ENCODE measurements around the gene TXNDC2. TPM values are rescaled to one million over a fixed set of nuclear protein-coding genes. Genes with fewer than 3 reads are reported as not detected.

The TXNDC2 gene
- total RNA-seq, 3 donors from 2014 or later (not counting 1 experiment from before 2014, with no cell fraction given), result not detected

DNA sequence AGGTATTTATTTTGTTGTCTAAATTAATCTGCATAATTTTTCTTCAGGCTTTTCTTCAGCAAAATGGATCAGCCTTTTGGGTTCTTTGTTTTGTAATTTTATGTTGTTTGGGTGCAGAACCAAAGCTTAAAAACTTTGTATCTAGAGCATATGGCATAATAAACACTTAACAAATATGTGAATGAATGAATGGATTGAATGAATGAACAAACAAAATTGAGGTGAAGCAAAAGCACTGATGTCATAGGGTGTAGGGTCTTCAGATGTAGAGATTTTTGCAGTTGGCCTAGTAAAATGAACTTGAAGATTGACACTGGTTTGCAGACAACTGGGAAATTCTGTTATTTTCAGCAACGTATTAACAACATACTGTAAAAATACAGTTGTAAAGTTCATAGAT lies 45.4 kb downstream of the TXNDC2 start:
- Mint-ChIP-seq H3K36me3 (no peaks in the 10 kb centered on the region), H3K27ac (peak overlapping the region in 1 of 2 donors; percentile 30), H3K9me3 (no peaks in the 10 kb centered on the region), H3K4me3 (no peak overlapping the region), H3K4me1 (peaks cover 53 to 61% of the 10 kb centered on the region in 2 donors), H3K27me3 (ENCODE audit: low read depth in 2 of 2) (no peaks in the 10 kb centered on the region)
- whole genome bisulfite sequencing (ENCODE audit: insufficient coverage), result no CpG with 5 or more reads among the region's 1 CpG
- Histone ChIP-seq H3K4me3 (ENCODE audit: low read length) (no peak overlapping the region), H3K4me1 (ENCODE audit: control insufficient read depth, insufficient read depth, low read length) (no peaks in the 10 kb centered on the region), H3K9me3 (ENCODE audit: control insufficient read depth, insufficient read depth, low read length) (no peaks in the 10 kb centered on the region), H3K36me3 (ENCODE audit: control insufficient read depth, insufficient read depth, low read length) (peaks cover 13% of the 10 kb centered on the region), H3K27me3 (ENCODE audit: control insufficient read depth, insufficient read depth, low read length) (no peaks in the 10 kb centered on the region), H3K27ac (ENCODE audit: low read length) (no peak overlapping the region)
- TF ChIP-seq, protein P1, sequence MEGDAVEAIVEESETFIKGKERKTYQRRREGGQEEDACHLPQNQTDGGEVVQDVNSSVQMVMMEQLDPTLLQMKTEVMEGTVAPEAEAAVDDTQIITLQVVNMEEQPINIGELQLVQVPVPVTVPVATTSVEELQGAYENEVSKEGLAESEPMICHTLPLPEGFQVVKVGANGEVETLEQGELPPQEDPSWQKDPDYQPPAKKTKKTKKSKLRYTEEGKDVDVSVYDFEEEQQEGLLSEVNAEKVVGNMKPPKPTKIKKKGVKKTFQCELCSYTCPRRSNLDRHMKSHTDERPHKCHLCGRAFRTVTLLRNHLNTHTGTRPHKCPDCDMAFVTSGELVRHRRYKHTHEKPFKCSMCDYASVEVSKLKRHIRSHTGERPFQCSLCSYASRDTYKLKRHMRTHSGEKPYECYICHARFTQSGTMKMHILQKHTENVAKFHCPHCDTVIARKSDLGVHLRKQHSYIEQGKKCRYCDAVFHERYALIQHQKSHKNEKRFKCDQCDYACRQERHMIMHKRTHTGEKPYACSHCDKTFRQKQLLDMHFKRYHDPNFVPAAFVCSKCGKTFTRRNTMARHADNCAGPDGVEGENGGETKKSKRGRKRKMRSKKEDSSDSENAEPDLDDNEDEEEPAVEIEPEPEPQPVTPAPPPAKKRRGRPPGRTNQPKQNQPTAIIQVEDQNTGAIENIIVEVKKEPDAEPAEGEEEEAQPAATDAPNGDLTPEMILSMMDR (IDR thresholded peaks at IDR 0.05), result no peak
- intact Hi-C loops (cut with micrococcal nuclease), result no loop called here
- no peak for DNase-seq
- no peak for ATAC-seq

DNA sequence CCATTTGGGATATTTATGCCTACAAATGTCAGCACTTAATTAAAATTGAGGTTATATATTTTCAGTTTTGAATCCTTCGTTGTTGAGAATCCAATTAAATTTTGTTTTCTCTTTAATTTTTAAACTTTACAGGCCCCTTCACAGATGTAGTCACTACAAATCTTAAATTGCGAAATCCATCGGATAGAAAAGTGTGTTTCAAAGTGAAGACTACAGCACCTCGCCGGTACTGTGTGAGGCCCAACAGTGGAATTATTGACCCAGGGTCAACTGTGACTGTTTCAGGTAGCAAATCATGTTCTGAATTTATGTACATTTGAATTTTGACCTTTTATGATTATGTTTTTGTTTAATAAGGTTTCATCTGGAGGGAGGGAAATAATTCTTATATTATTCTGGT lies 45.9 kb downstream of the TXNDC2 start:
- Histone ChIP-seq H3K36me3 (ENCODE audit: control insufficient read depth, insufficient read depth, low read length) (peaks cover 16% of the 10 kb centered on the region), H3K27me3 (ENCODE audit: control insufficient read depth, insufficient read depth, low read length) (no peaks in the 10 kb centered on the region), H3K27ac (ENCODE audit: low read length) (no peak overlapping the region), H3K9me3 (ENCODE audit: control insufficient read depth, insufficient read depth, low read length) (no peaks in the 10 kb centered on the region), H3K4me3 (ENCODE audit: low read length) (no peak overlapping the region), H3K4me1 (ENCODE audit: control insufficient read depth, insufficient read depth, low read length) (no peaks in the 10 kb centered on the region)
- Mint-ChIP-seq H3K9me3 (no peaks in the 10 kb centered on the region), H3K27me3 (ENCODE audit: low read depth in 2 of 2) (no peaks in the 10 kb centered on the region), H3K27ac (peak overlapping the region in 1 of 2 donors; percentile 30), H3K36me3 (no peaks in the 10 kb centered on the region), H3K4me3 (no peak overlapping the region), H3K4me1 (peaks cover 47 to 55% of the 10 kb centered on the region in 2 donors)
- intact Hi-C loops (cut with micrococcal nuclease), result no loop called here
- 89% methylated on average over 5 of the region's 5 CpGs for WGBS (ENCODE audit: insufficient coverage)
- ATAC-seq (no peak), DNase-seq (no peak)
- TF ChIP-seq, protein P1 (IDR thresholded peaks at IDR 0.05), result no peak

DNA sequence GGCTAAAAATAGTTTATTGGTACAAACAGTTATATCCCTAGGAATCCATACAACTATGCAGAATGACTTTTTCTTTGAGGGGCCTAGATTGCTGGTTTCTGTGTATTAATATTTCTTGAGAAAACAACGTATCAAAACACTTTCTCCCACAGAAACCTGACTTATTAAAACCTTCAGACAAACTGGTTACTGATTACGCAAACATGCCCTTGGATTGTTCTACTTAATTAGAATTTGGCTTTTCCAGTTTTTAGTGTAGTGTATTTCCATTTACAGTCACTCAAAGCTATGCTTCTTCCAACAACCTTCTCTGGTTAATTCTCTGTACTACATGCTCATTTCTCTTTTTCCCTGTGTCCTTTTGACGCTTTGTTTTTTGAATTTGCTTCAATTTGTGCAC lies 48.1 kb downstream of the TXNDC2 start:
- H3K4me3 Mint-ChIP-seq, result no peak overlapping the region
- intact Hi-C loops (cut with micrococcal nuclease), result no loop called here
- no peak overlapping the region for H3K27ac ChIP-seq (ENCODE audit: low read length)
- TF ChIP-seq, protein P1 (IDR thresholded peaks at IDR 0.05), result no peak
- peaks cover 27 to 35% of the 10 kb centered on the region in 2 donors for H3K4me1 Mint-ChIP-seq
- WGBS (ENCODE audit: insufficient coverage), result 100% methylated on average over 2 of the region's 3 CpGs
- no peaks in the 10 kb centered on the region for H3K27me3 ChIP-seq (ENCODE audit: control insufficient read depth, insufficient read depth, low read length)
- H3K4me3 ChIP-seq (ENCODE audit: low read length), result no peak overlapping the region
- H3K4me1 ChIP-seq (ENCODE audit: control insufficient read depth, insufficient read depth, low read length), result no peaks in the 10 kb centered on the region
- no peak overlapping the region for H3K27ac Mint-ChIP-seq
- no peaks in the 10 kb centered on the region for H3K9me3 Mint-ChIP-seq
- DNase-seq (no peak), ATAC-seq (no peak)
- H3K36me3 Mint-ChIP-seq, result peaks cover 7% of the 10 kb centered on the region
- H3K27me3 Mint-ChIP-seq (ENCODE audit: low read depth in 2 of 2), result no peaks in the 10 kb centered on the region
- H3K9me3 ChIP-seq (ENCODE audit: control insufficient read depth, insufficient read depth, low read length), result no peaks in the 10 kb centered on the region
- peaks cover 38% of the 10 kb centered on the region for H3K36me3 ChIP-seq (ENCODE audit: control insufficient read depth, insufficient read depth, low read length)

DNA sequence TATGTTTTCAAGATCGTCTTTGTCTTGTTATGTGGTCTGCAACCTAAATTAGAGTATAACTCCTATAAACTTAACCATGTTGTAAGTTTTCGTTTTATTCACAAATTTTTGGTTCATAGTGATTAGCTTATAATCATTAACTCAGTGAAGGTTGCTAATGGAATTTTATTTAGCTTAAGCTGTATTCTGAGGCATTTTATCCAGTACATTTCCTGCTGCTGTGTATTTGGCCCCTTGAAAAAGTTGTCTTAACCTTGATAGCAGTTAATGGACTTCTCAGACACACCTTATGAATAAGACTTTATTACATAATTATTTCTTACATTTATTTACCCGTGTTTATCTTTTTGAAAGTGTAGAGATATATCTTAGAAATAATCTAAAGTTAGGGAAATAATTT lies 48.5 kb downstream of the TXNDC2 start:
- no peak overlapping the region for H3K4me3 ChIP-seq (ENCODE audit: low read length)
- Mint-ChIP-seq H3K36me3 (peaks cover 7% of the 10 kb centered on the region), H3K27me3 (ENCODE audit: low read depth in 2 of 2) (no peaks in the 10 kb centered on the region), H3K9me3 (no peaks in the 10 kb centered on the region), H3K27ac (no peak overlapping the region), H3K4me3 (no peak overlapping the region), H3K4me1 (peaks cover 23 to 31% of the 10 kb centered on the region in 2 donors)
- TF ChIP-seq, protein P1 (IDR thresholded peaks at IDR 0.05), result no peak
- WGBS (ENCODE audit: insufficient coverage), result no CpG with 5 or more reads among the region's 3 CpGs
- ATAC-seq (no peak), DNase-seq (no peak)
- intact Hi-C loops (cut with micrococcal nuclease), result no loop called here
- no peaks in the 10 kb centered on the region for H3K9me3 ChIP-seq (ENCODE audit: control insufficient read depth, insufficient read depth, low read length)
- H3K27ac ChIP-seq (ENCODE audit: low read length), result no peak overlapping the region
- H3K36me3 ChIP-seq (ENCODE audit: control insufficient read depth, insufficient read depth, low read length), result peaks cover 39% of the 10 kb centered on the region
- no peaks in the 10 kb centered on the region for H3K27me3 ChIP-seq (ENCODE audit: control insufficient read depth, insufficient read depth, low read length)
- H3K4me1 ChIP-seq (ENCODE audit: control insufficient read depth, insufficient read depth, low read length), result no peaks in the 10 kb centered on the region
